Measurements from ENCODE around the gene ZDHHC20.

The ZDHHC20 gene

DNA sequence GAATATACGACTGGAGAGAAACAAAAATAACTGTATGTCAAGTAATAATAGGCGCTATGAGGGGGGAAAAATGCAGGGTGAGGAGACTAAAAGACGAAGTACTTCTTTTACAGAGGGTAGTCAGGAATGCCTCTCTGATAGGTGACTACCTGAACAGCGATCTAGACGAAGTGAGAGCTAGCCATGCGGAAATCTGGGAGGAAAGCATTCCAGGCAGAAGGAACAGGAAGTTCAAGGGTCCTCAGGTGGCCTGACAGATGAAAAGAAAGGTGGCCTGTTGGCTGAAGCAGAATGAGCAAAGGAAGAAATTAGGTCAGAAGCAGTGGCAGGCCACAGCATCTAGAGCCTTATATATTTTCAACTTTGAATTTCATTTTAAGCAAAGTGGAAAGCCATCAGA lies 13.3 kb downstream of the ZDHHC20 start:
- no peaks in the 10 kb centered on the region for H4K20me1 ChIP-seq (ENCODE audit: insufficient read depth, low read length)
- peaks cover 41% of the 10 kb centered on the region for H3K79me2 ChIP-seq (ENCODE audit: low read length)
- H2AFZ ChIP-seq (ENCODE audit: low read length): no peak overlapping the region
- H3K9me3 ChIP-seq (replicated peaks; ENCODE audit: insufficient read depth, low read length): no peaks in the 10 kb centered on the region
- no peaks in the 10 kb centered on the region for H3K9me2 ChIP-seq (replicated peaks; ENCODE audit: insufficient read depth, low read length)
- H3K9ac ChIP-seq (ENCODE audit: low read length): no peak overlapping the region
- H3K4me2 ChIP-seq (ENCODE audit: low read depth, low read length): no peak overlapping the region
- H3K36me3 ChIP-seq (replicated peaks; ENCODE audit: insufficient read depth, low read length): no peaks in the 10 kb centered on the region
- no peak overlapping the region for H3K4me3 ChIP-seq (ENCODE audit: low read length)
- H3K27me3 ChIP-seq (replicated peaks; ENCODE audit: insufficient read depth, low read length): no peaks in the 10 kb centered on the region
- no peak for DNase-seq
- TF ChIP-seq, protein P1, sequence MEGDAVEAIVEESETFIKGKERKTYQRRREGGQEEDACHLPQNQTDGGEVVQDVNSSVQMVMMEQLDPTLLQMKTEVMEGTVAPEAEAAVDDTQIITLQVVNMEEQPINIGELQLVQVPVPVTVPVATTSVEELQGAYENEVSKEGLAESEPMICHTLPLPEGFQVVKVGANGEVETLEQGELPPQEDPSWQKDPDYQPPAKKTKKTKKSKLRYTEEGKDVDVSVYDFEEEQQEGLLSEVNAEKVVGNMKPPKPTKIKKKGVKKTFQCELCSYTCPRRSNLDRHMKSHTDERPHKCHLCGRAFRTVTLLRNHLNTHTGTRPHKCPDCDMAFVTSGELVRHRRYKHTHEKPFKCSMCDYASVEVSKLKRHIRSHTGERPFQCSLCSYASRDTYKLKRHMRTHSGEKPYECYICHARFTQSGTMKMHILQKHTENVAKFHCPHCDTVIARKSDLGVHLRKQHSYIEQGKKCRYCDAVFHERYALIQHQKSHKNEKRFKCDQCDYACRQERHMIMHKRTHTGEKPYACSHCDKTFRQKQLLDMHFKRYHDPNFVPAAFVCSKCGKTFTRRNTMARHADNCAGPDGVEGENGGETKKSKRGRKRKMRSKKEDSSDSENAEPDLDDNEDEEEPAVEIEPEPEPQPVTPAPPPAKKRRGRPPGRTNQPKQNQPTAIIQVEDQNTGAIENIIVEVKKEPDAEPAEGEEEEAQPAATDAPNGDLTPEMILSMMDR (IDR thresholded peaks at IDR 0.05; ENCODE audit: low read length): no peak
- TF ChIP-seq EZH2phosphoT487 (IDR thresholded peaks at IDR 0.05; ENCODE audit: low read length) (no peak), EZH2 (optimal IDR thresholded peaks at IDR 0.05; ENCODE audit: low read depth, low read length) (no peak)
- H3F3A ChIP-seq (ENCODE audit: insufficient read depth, low read length): no peaks in the 10 kb centered on the region
- no peaks in the 10 kb centered on the region for H3K4me1 ChIP-seq (ENCODE audit: low read length)
- H3K27ac ChIP-seq (ENCODE audit: low read length): no peak overlapping the region

DNA sequence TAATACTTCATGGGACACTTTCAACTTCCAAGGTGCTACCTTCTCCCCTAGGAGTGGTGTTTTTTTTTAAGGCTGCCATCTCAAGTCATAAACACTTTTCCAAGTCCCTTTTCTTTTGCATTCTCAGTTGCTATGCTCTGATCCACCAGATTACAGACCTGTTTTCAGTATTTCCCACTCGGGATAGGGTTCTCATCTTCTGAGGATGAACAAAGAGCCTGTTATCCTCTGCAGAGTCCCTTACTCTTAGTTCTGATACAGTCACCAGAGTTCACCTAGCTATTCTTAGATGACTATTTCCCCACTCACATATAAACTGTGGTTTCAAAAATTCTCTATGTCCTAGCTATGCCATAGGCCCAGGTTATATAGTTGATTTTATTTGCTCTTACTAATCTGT lies 15.9 kb downstream of the ZDHHC20 start:
- Histone ChIP-seq H3K9ac (ENCODE audit: low read length) (no peak overlapping the region), H3K79me2 (ENCODE audit: low read length) (peaks cover 41% of the 10 kb centered on the region), H3K27ac (ENCODE audit: low read length) (no peak overlapping the region), H3K27me3 (replicated peaks; ENCODE audit: insufficient read depth, low read length) (no peaks in the 10 kb centered on the region), H3K36me3 (replicated peaks; ENCODE audit: insufficient read depth, low read length) (no peaks in the 10 kb centered on the region), H3K4me3 (ENCODE audit: low read length) (no peak overlapping the region), H3K9me2 (replicated peaks; ENCODE audit: insufficient read depth, low read length) (no peaks in the 10 kb centered on the region), H4K20me1 (ENCODE audit: insufficient read depth, low read length) (no peaks in the 10 kb centered on the region), H3K4me1 (ENCODE audit: low read length) (no peaks in the 10 kb centered on the region), H3F3A (ENCODE audit: insufficient read depth, low read length) (no peaks in the 10 kb centered on the region), H3K4me2 (ENCODE audit: low read depth, low read length) (no peak overlapping the region), H2AFZ (ENCODE audit: low read length) (no peak overlapping the region), H3K9me3 (replicated peaks; ENCODE audit: insufficient read depth, low read length) (no peaks in the 10 kb centered on the region)
- TF ChIP-seq EZH2phosphoT487 (IDR thresholded peaks at IDR 0.05; ENCODE audit: low read length): no peak
- TF ChIP-seq, protein P1 (IDR thresholded peaks at IDR 0.05; ENCODE audit: low read length): no peak
- TF ChIP-seq EZH2 (optimal IDR thresholded peaks at IDR 0.05; ENCODE audit: low read depth, low read length): no peak
- DNase-seq: no peak

DNA sequence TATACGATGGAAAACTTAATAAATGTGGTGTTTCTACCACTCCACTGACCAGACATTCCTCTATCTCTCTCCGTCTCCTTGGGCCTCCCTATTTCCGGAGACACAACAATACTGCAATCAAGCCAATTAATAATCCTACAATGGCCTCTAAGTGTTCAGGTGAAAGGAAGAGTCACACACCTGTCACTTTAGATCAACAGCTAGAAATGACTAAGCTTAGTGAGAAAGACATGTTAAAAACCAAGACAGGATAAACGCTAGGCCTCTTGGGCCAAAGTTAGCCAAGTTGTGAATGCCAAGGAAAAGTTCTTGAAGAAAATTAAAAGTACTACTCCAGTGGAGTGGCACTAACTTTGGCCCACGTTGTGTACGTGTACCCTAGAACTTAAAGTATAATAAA lies 22.5 kb downstream of the ZDHHC20 start:
- H3F3A ChIP-seq (ENCODE audit: insufficient read depth, low read length): no peaks in the 10 kb centered on the region
- no peak overlapping the region for H3K27ac ChIP-seq (ENCODE audit: low read length)
- no peaks in the 10 kb centered on the region for H4K20me1 ChIP-seq (ENCODE audit: insufficient read depth, low read length)
- DNase-seq: no peak
- no peaks in the 10 kb centered on the region for H3K27me3 ChIP-seq (replicated peaks; ENCODE audit: insufficient read depth, low read length)
- H2AFZ ChIP-seq (ENCODE audit: low read length): no peak overlapping the region
- H3K79me2 ChIP-seq (ENCODE audit: low read length): peaks cover 51% of the 10 kb centered on the region
- no peak overlapping the region for H3K4me2 ChIP-seq (ENCODE audit: low read depth, low read length)
- H3K36me3 ChIP-seq (replicated peaks; ENCODE audit: insufficient read depth, low read length): no peaks in the 10 kb centered on the region
- H3K9ac ChIP-seq (ENCODE audit: low read length): no peak overlapping the region
- no peaks in the 10 kb centered on the region for H3K9me3 ChIP-seq (replicated peaks; ENCODE audit: insufficient read depth, low read length)
- no peak for TF ChIP-seq EZH2 (optimal IDR thresholded peaks at IDR 0.05; ENCODE audit: low read depth, low read length)
- TF ChIP-seq, protein P1 (IDR thresholded peaks at IDR 0.05; ENCODE audit: low read length): no peak
- no peak for TF ChIP-seq EZH2phosphoT487 (IDR thresholded peaks at IDR 0.05; ENCODE audit: low read length)
- no peaks in the 10 kb centered on the region for H3K9me2 ChIP-seq (replicated peaks; ENCODE audit: insufficient read depth, low read length)
- H3K4me3 ChIP-seq (ENCODE audit: low read length): no peak overlapping the region
- 0 out of 2 replicates have a peak, but pooled peaks cover 6% of the 10 kb centered on the region for H3K4me1 ChIP-seq (ENCODE audit: low read length)
